Midbrain (tissue), 1 donor: ENCODE data around the gene HECTD1.
"Not testable (repeated sequence)": the region's sequence is repeated elsewhere in the genome, so short reads cannot be mapped to it uniquely, and the experiment has no call there.

Experiments
- DNase-seq: peaks from one replicate; lab custom pipeline; 2025; lab: John Stamatoyannopoulos, UW

The HECTD1 gene

GRCh38 chr14:31093884-31094839 lies 113.4 kb downstream of the HECTD1 start:
- DNase-seq, result not testable (repeated sequence)

- DNase-seq, result no peak
Measured at GRCh38 chr14:31092160-31092708, 115.4 kb downstream of the HECTD1 start.

GRCh38 chr14:31090883-31091764 lies 116.5 kb downstream of the HECTD1 start:
- no peak for DNase-seq

GRCh38 chr14:31086466-31086865 lies 121.1 kb downstream of the HECTD1 start:
- not testable (repeated sequence) for DNase-seq

GRCh38 chr14:31085027-31085426 lies 122.6 kb downstream of the HECTD1 start:
- no peak for DNase-seq

- DNase-seq, result no peak
Measured at GRCh38 chr14:31084385-31084784, 123.2 kb downstream of the HECTD1 start.

GRCh38 chr14:31083781-31084180 lies 123.8 kb downstream of the HECTD1 start:
- DNase-seq, result no peak

- no peak for DNase-seq
Measured at GRCh38 chr14:31080484-31080883, 127.1 kb downstream of the HECTD1 start.

- DNase-seq, result no peak
Measured at GRCh38 chr14:31080056-31080455, 127.5 kb downstream of the HECTD1 start.

- DNase-seq, result no peak
Measured at GRCh38 chr14:31078766-31079165, 128.8 kb downstream of the HECTD1 start.

- DNase-seq, result no peak
Measured at GRCh38 chr14:31075144-31075543, 132.4 kb downstream of the HECTD1 start.

- DNase-seq, result no peak
Measured at GRCh38 chr14:31071151-31071550, 136.4 kb downstream of the HECTD1 start.

- no peak for DNase-seq
Measured at GRCh38 chr14:31070431-31070830, 137.2 kb downstream of the HECTD1 start.

- no peak for DNase-seq
Measured at GRCh38 chr14:31069343-31069742, 138.2 kb downstream of the HECTD1 start.

GRCh38 chr14:31068235-31068634 lies 139.4 kb downstream of the HECTD1 start:
- DNase-seq, result no peak

- not testable (repeated sequence) for DNase-seq
Measured at GRCh38 chr14:31062908-31063307, 144.7 kb downstream of the HECTD1 start.

- DNase-seq, result no peak
Measured at GRCh38 chr14:31060253-31060875, 147.2 kb downstream of the HECTD1 start.

- no peak for DNase-seq
Measured at GRCh38 chr14:31059152-31059924, 148.3 kb downstream of the HECTD1 start.

GRCh38 chr14:31057701-31058364 lies 149.8 kb downstream of the HECTD1 start:
- DNase-seq, result no peak

GRCh38 chr14:31057035-31057434 lies 150.6 kb downstream of the HECTD1 start:
- no peak for DNase-seq
